Astrocyte (in vitro differentiated cells and primary cell): ENCODE measurements around the gene PPM1E.
"Not testable (repeated sequence)": the region's sequence is repeated elsewhere in the genome, so short reads cannot be mapped to it uniquely, and the experiment has no call there.

Experiments used
- CTCF ChIP-seq: IDR thresholded peaks from 2 replicates; pipeline ENCODE4 v1.5.1; 2011; ENCODE audit warnings: low read depth, mild to moderate bottlenecking, inconsistent platforms, low read length, moderate library complexity; ENCODE audit not compliant: insufficient read depth
- EZH2 ChIP-seq: IDR thresholded peaks from 2 replicates; pipeline ENCODE4 v1.6.1; 2012; ENCODE audit warnings: mild to moderate bottlenecking, low read length, inconsistent platforms; ENCODE audit not compliant: insufficient read depth

DNA sequence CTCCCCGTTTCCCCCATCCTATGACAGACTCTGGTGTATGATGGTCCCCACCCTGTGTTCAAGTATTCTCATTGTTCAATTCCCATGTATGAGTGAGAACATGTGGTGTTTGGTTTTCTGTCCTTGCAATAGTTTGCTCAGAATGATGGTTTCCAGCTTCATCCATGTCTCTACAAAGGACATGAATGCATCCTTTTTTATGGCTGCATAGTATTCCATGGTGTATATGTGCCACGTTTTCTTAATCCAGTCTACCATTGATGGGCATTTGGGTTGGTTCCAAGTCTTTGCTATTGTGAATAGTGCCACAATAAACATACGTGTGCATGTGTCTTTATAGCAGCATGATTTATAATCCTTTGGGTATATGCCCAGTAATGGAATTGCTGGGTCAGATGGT lies 90.8 kb downstream of the PPM1E start:
- not testable (repeated sequence) for TF ChIP-seq EZH2, CTCF
